CD14-positive monocyte (primary cell): ENCODE results near the gene NTF4. TPM values are rescaled to one million over a fixed set of nuclear protein-coding genes. Genes with fewer than 3 reads are reported as not detected.

Source experiments
- DNase-seq, 3 donors: peaks; one replicate each; pipeline ENCODE4 v3.0.0-alpha.2; 2011 to 2022
- H2AFZ ChIP-seq: 2 replicates; pipeline ENCODE4 v1.6.0; 2012; ENCODE audit warnings: mild to moderate bottlenecking, low read depth, low read length, inconsistent platforms; ENCODE audit not compliant: insufficient read depth, poor library complexity, severe bottlenecking
- H3K27ac ChIP-seq, 2 donors: 1 replicate in 1 of 2; 2 replicates in 1 of 2; pipeline ENCODE4 v1.5.1; 2012 to 2013; ENCODE audit warnings: low read length in 2 of 2, control low read depth in 1 of 2, inconsistent platforms in 1 of 2, low read depth in 1 of 2, mild to moderate bottlenecking in 1 of 2
- H3K27me3 ChIP-seq, 2 donors: one replicate each; pipeline versions ENCODE4 v1.6.0 to v1.6.1; 2011 to 2013; ENCODE audit warnings: low read length in 2 of 2; ENCODE audit not compliant: control insufficient read depth in 2 of 2, insufficient read depth in 2 of 2
- H3K36me3 ChIP-seq, 2 donors: replicated peaks in 1 of 2; 1 replicate in 1 of 2; 2 replicates in 1 of 2; pipeline versions ENCODE4 v1.5.1 to v1.6.1; 2012 to 2013; ENCODE audit warnings: low read length in 2 of 2, control low read depth in 1 of 2, inconsistent platforms in 1 of 2, mild to moderate bottlenecking in 1 of 2; ENCODE audit not compliant: insufficient read depth in 2 of 2, control insufficient read depth in 1 of 2
- H3K4me1 ChIP-seq, 2 donors: 1 replicate in 1 of 2; 2 replicates in 1 of 2; pipeline versions ENCODE4 v1.5.1 to v1.6.1; 2012 to 2013; ENCODE audit warnings: low read length in 2 of 2, control low read depth in 1 of 2, inconsistent platforms in 1 of 2, mild to moderate bottlenecking in 1 of 2, moderate library complexity in 1 of 2; ENCODE audit not compliant: insufficient read depth in 2 of 2, control insufficient read depth in 1 of 2
- H3K4me2 ChIP-seq: replicated peaks from 2 replicates; pipeline ENCODE3; 2012; ENCODE audit warnings: low read length, moderate library complexity, mild to moderate bottlenecking; ENCODE audit not compliant: poor library complexity, severe bottlenecking; ENCODE audit errors: extremely low read depth
- H3K4me3 ChIP-seq, 3 experiments: fragments of 200-600 bp in 1 of 3; sonication (generic) in 1 of 3; replicated peaks in 1 of 3; 1 replicate in 2 of 3; 2 replicates in 1 of 3; pipeline ENCODE4 v1.5.1; 2011 to 2013; ENCODE audit warnings: low read length in 3 of 3, mild to moderate bottlenecking in 3 of 3, control low read depth in 2 of 3, low read depth in 2 of 3, inconsistent platforms in 1 of 3, moderate library complexity in 1 of 3
- H3K79me2 ChIP-seq: 2 replicates; pipeline ENCODE4 v1.6.0; 2012; ENCODE audit warnings: mild to moderate bottlenecking, control low read depth, inconsistent platforms, low read length, moderate library complexity; ENCODE audit not compliant: insufficient read depth
- H3K9ac ChIP-seq: 2 replicates; pipeline ENCODE4 v1.6.0; 2017; ENCODE audit warnings: low read length, mild to moderate bottlenecking; ENCODE audit not compliant: insufficient read depth, poor library complexity, severe bottlenecking
- H3K9me3 ChIP-seq, 2 donors: replicated peaks in 1 of 2; 1 replicate in 1 of 2; 2 replicates in 1 of 2; pipeline versions ENCODE4 v1.5.1 to v1.6.1; 2012 to 2013; ENCODE audit warnings: low read length in 2 of 2, control low read depth in 1 of 2; ENCODE audit not compliant: control insufficient read depth in 1 of 2, insufficient read depth in 1 of 2
- H4K20me1 ChIP-seq: 2 replicates; pipeline ENCODE4 v1.6.0; 2012; ENCODE audit warnings: mild to moderate bottlenecking, low read length, control low read depth, moderate library complexity; ENCODE audit not compliant: insufficient read depth
- H3K27ac Mint-ChIP-seq, 7 donors: one replicate each; pipeline ENCODE4 v1.8.0; 2020; ENCODE audit warnings: mild to moderate bottlenecking in 7 of 7, mixed read lengths in 7 of 7, moderate library complexity in 6 of 7, inconsistent platforms in 2 of 7
- H3K27me3 Mint-ChIP-seq, 3 donors: one replicate each; pipeline ENCODE4 v1.8.0; 2021 to 2022; ENCODE audit warnings: low read depth in 3 of 3, mild to moderate bottlenecking in 3 of 3, mixed read lengths in 3 of 3, moderate library complexity in 3 of 3, inconsistent platforms in 1 of 3
- H3K36me3 Mint-ChIP-seq, 2 donors: one replicate each; pipeline ENCODE4 v1.8.0; 2020; ENCODE audit warnings: mixed read lengths in 2 of 2, inconsistent platforms in 1 of 2, mild to moderate bottlenecking in 1 of 2
- H3K4me1 Mint-ChIP-seq: one replicate; pipeline ENCODE4 v1.8.0; 2020; ENCODE audit warnings: mild to moderate bottlenecking, mixed read lengths
- H3K4me3 Mint-ChIP-seq, 2 donors: one replicate each; pipeline ENCODE4 v1.8.0; 2020; ENCODE audit warnings: mild to moderate bottlenecking in 2 of 2, mixed read lengths in 2 of 2, moderate library complexity in 1 of 2
- H3K9me3 Mint-ChIP-seq, 7 donors: one replicate each; pipeline ENCODE4 v1.8.0; 2020 to 2022; ENCODE audit warnings: mixed read lengths in 7 of 7, mild to moderate bottlenecking in 6 of 7, moderate library complexity in 6 of 7, inconsistent platforms in 2 of 7
- whole genome bisulfite sequencing: methylation state at CpG from one replicate; pipeline ENCODE4 v1.1.5; 2013; ENCODE audit warnings: missing lambda C conversion rate; ENCODE audit not compliant: insufficient coverage; 5-methylcytosine and 5-hydroxymethylcytosine counted together
- intact Hi-C, 2 donors: fragments of 100-400 bp; cut with micrococcal nuclease; formaldehyde crosslinking; loops; one replicate each; pipeline versions ENCODE4 v1.15.0 to v1.15.1; 2023
- polyA plus RNA-seq, 3 donors: library from polyadenylated mRNA; depleted of rRNA in 1 of 3; unstranded in 2 of 3; stranded (reverse) in 1 of 3; fragments of 300-500 nt in 2 of 3; fragments of >200 nt in 1 of 3; fragmentation: Illumina TruSeq in 2 of 3; gene quantifications; 1 replicate in 2 of 3; 2 replicates in 1 of 3; pipeline ENCODE4 v1.2.3, GENCODE V29; 2012 to 2021
- TF ChIP-seq, protein P1 (sequence below): fragments of 200-600 bp; IDR thresholded peaks from one replicate; pipeline ENCODE4 v1.8.0; 2022; ENCODE audit warnings: antibody characterized with exemption, mild to moderate bottlenecking

The NTF4 gene
- polyA plus RNA-seq, 3 donors = not detected

DNA sequence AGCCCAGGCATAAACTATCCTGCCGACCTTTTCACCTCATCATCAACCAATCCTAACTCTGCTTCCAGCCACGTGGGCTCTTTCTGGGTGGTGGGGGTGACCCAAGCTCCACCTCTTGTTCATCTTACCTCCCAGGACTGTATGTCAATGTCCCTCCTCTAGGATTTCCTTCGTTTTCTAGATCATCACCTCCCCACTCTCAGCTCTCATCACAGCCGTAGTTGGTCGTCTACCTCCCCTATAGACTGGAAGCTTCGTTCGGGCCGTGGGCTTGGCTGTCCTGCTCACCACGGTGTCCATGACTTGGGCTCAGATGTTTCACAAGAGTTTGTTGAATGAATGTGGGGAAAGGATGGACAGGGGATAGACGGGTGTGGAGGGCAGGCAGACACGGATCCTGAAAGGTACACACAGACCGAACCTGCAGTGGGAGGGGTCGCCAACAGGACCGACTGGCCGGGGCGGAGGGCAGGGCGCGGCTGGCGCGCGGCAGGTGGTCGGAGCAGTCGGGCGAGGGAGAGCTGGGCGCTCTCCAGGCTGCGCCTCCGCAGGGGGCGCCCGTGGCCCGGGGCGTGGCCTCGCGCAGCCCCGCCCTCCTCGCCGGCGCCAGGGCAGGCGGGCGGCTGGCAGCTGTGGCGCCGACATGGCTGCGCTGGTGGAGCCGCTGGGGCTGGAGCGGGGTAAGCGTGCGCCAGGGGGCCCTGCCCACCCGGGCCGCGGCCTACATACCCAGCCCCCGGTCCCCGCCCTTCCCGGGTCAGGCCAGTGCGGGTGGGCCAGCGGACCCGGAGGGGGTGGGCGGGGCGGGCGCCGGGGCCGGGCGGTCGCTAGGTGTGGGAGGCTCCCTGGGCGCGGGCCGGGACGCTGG, 49.4 kb upstream of the NTF4 start, which contains the start of gene LIN7B:
LIN7B (plus strand) TSS at position 609 of the 868 bp plus-strand sequence; CDS start at position 644, 35 bp downstream.
- TF ChIP-seq, protein P1, sequence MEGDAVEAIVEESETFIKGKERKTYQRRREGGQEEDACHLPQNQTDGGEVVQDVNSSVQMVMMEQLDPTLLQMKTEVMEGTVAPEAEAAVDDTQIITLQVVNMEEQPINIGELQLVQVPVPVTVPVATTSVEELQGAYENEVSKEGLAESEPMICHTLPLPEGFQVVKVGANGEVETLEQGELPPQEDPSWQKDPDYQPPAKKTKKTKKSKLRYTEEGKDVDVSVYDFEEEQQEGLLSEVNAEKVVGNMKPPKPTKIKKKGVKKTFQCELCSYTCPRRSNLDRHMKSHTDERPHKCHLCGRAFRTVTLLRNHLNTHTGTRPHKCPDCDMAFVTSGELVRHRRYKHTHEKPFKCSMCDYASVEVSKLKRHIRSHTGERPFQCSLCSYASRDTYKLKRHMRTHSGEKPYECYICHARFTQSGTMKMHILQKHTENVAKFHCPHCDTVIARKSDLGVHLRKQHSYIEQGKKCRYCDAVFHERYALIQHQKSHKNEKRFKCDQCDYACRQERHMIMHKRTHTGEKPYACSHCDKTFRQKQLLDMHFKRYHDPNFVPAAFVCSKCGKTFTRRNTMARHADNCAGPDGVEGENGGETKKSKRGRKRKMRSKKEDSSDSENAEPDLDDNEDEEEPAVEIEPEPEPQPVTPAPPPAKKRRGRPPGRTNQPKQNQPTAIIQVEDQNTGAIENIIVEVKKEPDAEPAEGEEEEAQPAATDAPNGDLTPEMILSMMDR = peak; percentile 76
- intact Hi-C loops = loop anchor here in 1 of 2 donors (5.0 kb wide), 1 partner anchor 33 kb away; no protein-coding TSS in a partner anchor
- Histone ChIP-seq H3K4me3 (peak within 1 kb of the TSS; percentile 31 to 80 (median 55)), H3K27ac (no peak within 1 kb of the TSS), H2AFZ (peak within 1 kb of the TSS; percentile 90), H3K9me3 (no peaks in the 10 kb centered on the region), H3K4me2 (peak within 1 kb of the TSS; percentile 95), H3K4me1 (peaks cover 35 to 45% of the 10 kb centered on the region in 2 donors), H4K20me1 (peaks cover 3% of the 10 kb centered on the region), H3K36me3 (peaks cover 2 to 5% of the 10 kb centered on the region in 2 donors), H3K79me2 (no peaks in the 10 kb centered on the region), H3K9ac (peak within 1 kb of the TSS; percentile 46), H3K27me3 (no peaks in the 10 kb centered on the region)
- Mint-ChIP-seq H3K9me3 (peaks cover 3 to 8% (median 6%) of the 10 kb centered on the region in 7 donors), H3K27ac (peak within 1 kb of the TSS in 5 of 7 donors; percentile 38 to 65 (median 60)), H3K4me1 (peaks cover 39% of the 10 kb centered on the region), H3K36me3 (peaks cover 4 to 10% of the 10 kb centered on the region in 2 donors), H3K4me3 (peak within 1 kb of the TSS; percentile 79 to 82), H3K27me3 (peaks cover 7 to 11% (median 10%) of the 10 kb centered on the region in 3 donors)
- DNase-seq = peak; percentile 40 to 64 (median 61)
- under 1% methylated on average over 59 of the region's 66 CpGs for WGBS

DNA sequence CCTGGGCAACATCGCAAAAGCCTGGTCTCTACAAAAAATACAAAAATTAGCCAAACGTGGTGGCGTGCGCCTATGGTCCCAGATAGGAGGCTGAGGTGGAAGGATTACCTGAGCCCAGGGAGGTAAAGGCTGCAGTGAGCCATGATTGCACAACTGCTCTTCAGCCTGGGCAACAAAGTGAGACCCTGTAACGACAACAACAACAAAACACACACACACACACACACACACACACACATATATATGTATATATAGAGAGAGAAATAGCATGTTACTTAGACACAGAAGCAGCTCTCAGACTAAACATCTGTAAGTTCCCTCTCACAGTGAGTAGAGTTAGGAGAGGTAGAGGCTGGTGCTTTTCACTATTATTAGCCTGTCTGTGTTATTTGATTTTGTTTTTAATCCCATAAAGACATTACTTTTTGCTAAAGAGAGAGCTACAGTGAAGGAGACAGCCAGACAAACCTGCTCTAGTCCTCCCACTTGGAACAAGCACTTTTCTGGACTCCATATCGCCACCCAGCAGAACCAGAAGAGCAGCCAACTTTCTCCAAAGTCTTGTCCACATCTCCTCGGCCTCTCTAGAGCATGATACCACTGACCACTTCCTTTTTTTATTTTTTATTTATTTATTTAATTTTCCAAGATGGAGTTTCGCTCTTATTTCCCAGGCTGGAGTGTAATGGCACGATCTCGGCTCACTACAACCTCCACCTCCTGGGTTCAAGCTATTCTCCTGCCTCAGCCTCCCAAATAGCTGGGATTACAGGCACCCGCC, 46.8 kb upstream of the NTF4 start:
- TF ChIP-seq, protein P1 = no peak
- Histone ChIP-seq H3K36me3 (peaks cover 23 to 31% of the 10 kb centered on the region in 2 donors), H4K20me1 (peaks cover 29% of the 10 kb centered on the region), H3K4me1 (peaks cover 20 to 24% of the 10 kb centered on the region in 2 donors), H3K27me3 (no peaks in the 10 kb centered on the region), H2AFZ (no peak overlapping the region), H3K9ac (no peak overlapping the region), H3K4me3 (no peak overlapping the region), H3K79me2 (no peaks in the 10 kb centered on the region), H3K4me2 (no peak overlapping the region), H3K27ac (no peak overlapping the region), H3K9me3 (no peaks in the 10 kb centered on the region)
- Mint-ChIP-seq H3K27me3 (peaks cover 5 to 10% (median 10%) of the 10 kb centered on the region in 3 donors), H3K9me3 (peaks cover 0 to 1% (median 0%) of the 10 kb centered on the region in 7 donors), H3K4me1 (peaks cover 19% of the 10 kb centered on the region), H3K4me3 (no peak overlapping the region), H3K27ac (peak overlapping the region in 2 of 7 donors; percentile 33 to 72), H3K36me3 (peaks cover 25 to 32% of the 10 kb centered on the region in 2 donors)
- intact Hi-C loops = loop anchor here in 1 of 2 donors (5.0 kb wide), 1 partner anchor 36 kb away; no protein-coding TSS in a partner anchor
- no peak for DNase-seq
- no CpG with 5 or more reads among the region's 11 CpGs for WGBS
